ENCODE measurements around the gene RICTOR. TPM values are rescaled to one million over a fixed set of nuclear protein-coding genes. Genes with fewer than 3 reads are reported as not detected.
A peak's percentile ranks its signal among the peaks of the same experiment; 100 is the strongest.

The RICTOR gene
- total and polyA plus RNA-seq, 2 of the 4 experiments (the other 2 are of a cell fraction): 4.1 to 35.7 TPM

DNA sequence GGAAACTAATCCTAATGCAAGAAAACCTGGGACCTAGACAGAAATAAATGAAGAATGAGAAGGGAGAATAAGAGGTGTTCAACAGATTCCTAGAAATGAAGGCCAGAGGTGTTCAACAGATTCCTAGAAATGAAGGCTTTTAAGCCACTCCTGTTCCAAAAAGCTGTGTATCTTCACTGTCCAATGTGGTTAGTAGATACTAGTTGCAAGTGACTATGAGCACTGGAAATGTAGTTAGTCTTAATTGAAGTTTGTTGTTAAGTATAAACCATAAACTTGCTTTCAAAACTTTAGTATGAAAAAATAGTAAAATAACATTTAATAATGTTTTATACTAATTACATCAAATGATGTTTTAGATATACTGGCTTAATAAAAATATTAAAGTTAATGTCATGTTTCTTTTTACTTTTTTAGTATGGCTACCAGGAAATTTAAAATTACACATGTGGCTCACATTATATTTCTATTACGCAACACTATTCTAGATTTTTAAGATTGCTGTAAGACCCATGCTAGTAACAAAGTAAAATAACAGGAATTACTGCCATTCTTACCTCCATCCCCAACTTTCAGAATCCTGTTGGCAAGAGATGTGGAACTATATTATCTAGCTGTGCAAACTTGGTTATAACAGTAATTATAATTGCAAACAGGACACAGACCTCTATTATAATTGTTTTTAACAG lies 57.5 kb downstream of the RICTOR start:
- WGBS, 2 experiments (ENCODE audit: extremely low coverage in 2 of 2, insufficient read length in 1 of 2): no CpG with 5 or more reads among the region's 1 CpG
- Histone ChIP-seq H4K91ac (ENCODE audit: insufficient read depth, low read depth, low read length) (0 out of 2 replicates have a peak overlapping the region, but pooled peaks have one; percentile 4), H3K23ac (ENCODE audit: low read depth, low read length) (peak overlapping the region; percentile 88), H3K4me2 (ENCODE audit: low read depth, low read length) (no peak overlapping the region), H3K36me3 (ENCODE audit: control insufficient read depth, insufficient read depth, low read length) (peaks cover 1% of the 10 kb centered on the region; the same call in 1 of the 2 replicates), H3K9me1 (ENCODE audit: insufficient read depth, low read length) (no peaks in the 10 kb centered on the region; the same call in 1 of the 2 replicates), H2AK9ac (replicated peaks; ENCODE audit: low read depth, low read length, poor library complexity) (no peak overlapping the region), H3K27ac (ENCODE audit: insufficient read depth, low read length) (peak overlapping the region; percentile 55; the same call in 1 of the 2 replicates), H3K18ac (ENCODE audit: low read depth, low read length) (peak overlapping the region; percentile 85), H2BK15ac (ENCODE audit: low read depth, low read length) (peak overlapping the region; percentile 35; the same call in 2 of the 3 replicates), H3K9ac (ENCODE audit: low read depth, low read length) (no peak overlapping the region), H4K20me1 (ENCODE audit: insufficient read depth, low read length) (peaks cover 4% of the 10 kb centered on the region; the same call in 1 of the 2 replicates), H2BK20ac (ENCODE audit: low read depth, low read length) (peak overlapping the region; percentile 92; the same call in 1 of the 2 replicates), H2AFZ (replicated peaks; ENCODE audit: low read length, poor library complexity) (no peak overlapping the region), H4K8ac (ENCODE audit: low read depth in 2 of 2, low read length in 2 of 2) (peak overlapping the region; percentile 49 to 85; a peak in 2 of 4 replicates), H2BK120ac (ENCODE audit: low read depth, low read length) (peak overlapping the region; percentile 93; the same call in 1 of the 2 replicates), H3K4ac (ENCODE audit: low read depth, low read length) (peak overlapping the region; percentile 89; the same call in 1 of the 2 replicates), H2AK5ac (ENCODE audit: low read depth, low read length) (peak overlapping the region; percentile 6; the same call in 1 of the 2 replicates), H3K4me1 (ENCODE audit: control insufficient read depth, insufficient read depth, low read length) (peaks cover 6% of the 10 kb centered on the region), H2BK5ac (ENCODE audit: low read depth, low read length, poor library complexity, severe bottlenecking) (peak overlapping the region; percentile 95), H3K56ac (ENCODE audit: extremely low read depth, insufficient read depth, low read length) (no peak overlapping the region), H3K27me3 (ENCODE audit: control insufficient read depth, insufficient read depth, low read length) (no peaks in the 10 kb centered on the region), H4K5ac (ENCODE audit: low read depth, low read length) (peak overlapping the region; percentile 82), H3K4me3 (ENCODE audit: insufficient read depth, low read depth, low read length) (no peak overlapping the region), H3K9me3 (ENCODE audit: control insufficient read depth, insufficient read depth, low read length) (no peaks in the 10 kb centered on the region; the same call in 1 of the 2 replicates), H3K14ac (replicated peaks; ENCODE audit: low read depth, low read length) (peak overlapping the region; percentile 71), H3K79me1 (ENCODE audit: low read depth in 1 of 2, low read length in 2 of 2) (peaks cover 27 to 56% of the 10 kb centered on the region in 2 experiments)
- intact Hi-C loops (cut with micrococcal nuclease): no loop called here
- TF ChIP-seq CEBPB (IDR thresholded peaks at IDR 0.05; ENCODE audit: low read depth, low read length) (peak; percentile 97), MXI1 (IDR thresholded peaks at IDR 0.05; ENCODE audit: borderline replicate concordance, low read depth, low read length) (no peak)
- in situ Hi-C loops (cut with MboI; ENCODE audit: low sequenced_read_pairs): no loop called here
- ChIA-PET POLR2A (ENCODE audit: unreplicated experiment) (no interaction called here), CTCF (no interaction called here)
- no TSS peak for BruUV-seq (replicated peaks)
- ATAC-seq (ENCODE audit: low read depth) (no peak), DNase-seq (no peak)
- dilution Hi-C loops (cut with HindIII; ENCODE audit: low sequenced_read_pairs, unreplicated experiment): no loop called here
